ENCODE measurements around the gene SPNS3. TPM values are rescaled to one million over a fixed set of nuclear protein-coding genes. Genes with fewer than 3 reads are reported as not detected.

Gene SPNS3
- total and polyA plus RNA-seq, 9 of the 15 experiments (the other 6 are each of a cell fraction or from before 2014, with no cell fraction given): not detected

- TF ChIP-seq NFYB (IDR thresholded peaks at IDR 0.05; ENCODE audit: extremely low read depth, insufficient read length): no peak
- peak; percentile 43 to 60; a peak in 3 of 4 replicates for TF ChIP-seq MNT (conservative IDR thresholded peaks at IDR 0.05)
- TF ChIP-seq NR2C1 (IDR thresholded peaks at IDR 0.05): peak; percentile 87
- peak; percentile 87 for TF ChIP-seq NR2C1 (tag; IDR thresholded peaks at IDR 0.05)
- TF ChIP-seq NR2C2 (CRISPR knock-in tag; IDR thresholded peaks at IDR 0.05): peak; percentile 89
- TF ChIP-seq NR2C2 (tag; IDR thresholded peaks at IDR 0.05): peak; percentile 84
- peak in 1 of 2 experiments; percentile 27; a peak in 1 of 4 replicates for TF ChIP-seq TEAD1 (CRISPR knock-in tag; IDR thresholded peaks at IDR 0.05)
- peak; percentile 79; the same call in 1 of the 2 replicates for TF ChIP-seq ZBTB7A (IDR thresholded peaks at IDR 0.05; ENCODE audit: borderline replicate concordance, control insufficient read depth, low read depth, low read length)
- TF ChIP-seq GABPB1 (CRISPR knock-in tag; IDR thresholded peaks at IDR 0.05): 0 out of 2 replicates have a peak, but pooled peaks have one; percentile 25
- TF ChIP-seq BCLAF1 (IDR thresholded peaks at IDR 0.05; ENCODE audit: borderline replicate concordance in 1 of 2, control insufficient read depth in 1 of 2, low read depth in 2 of 2, low read length in 1 of 2): no peak
- TF ChIP-seq ZNF197 (CRISPR knock-in tag; IDR thresholded peaks at IDR 0.05; ENCODE audit: low read depth): 0 out of 2 replicates have a peak, but pooled peaks have one; percentile 57
- TF ChIP-seq TFAP4 (CRISPR knock-in tag; IDR thresholded peaks at IDR 0.05; ENCODE audit: borderline replicate concordance): peak; percentile 39; the same call in 1 of the 2 replicates
Observed at GRCh38 chr17:4492721-4493561, 59.2 kb downstream of the SPNS3 start (continued).

Measured in K562 (cell line).